Testis (tissue), 2 donors: ENCODE results near the gene GJB2.

ENCODE experiments used
- CTCF ChIP-seq, 3 experiments: fragments of 450-650 bp in 2 of 3; fragments of 200-600 bp in 1 of 3; sonication (generic) in 1 of 3; IDR thresholded peaks; one replicate each; pipeline ENCODE4 v1.5.1; 2016 to 2019; ENCODE audit warnings: antibody characterized with exemption in 3 of 3, mild to moderate bottlenecking in 2 of 3, moderate library complexity in 1 of 3
- POLR2A ChIP-seq: fragments of 450-650 bp; IDR thresholded peaks from one replicate; pipeline ENCODE4 v1.6.1; 2017; ENCODE audit warnings: antibody characterized with exemption, mild to moderate bottlenecking, moderate library complexity

- TF ChIP-seq CTCF (IDR thresholded peaks at IDR 0.05) (no peak), POLR2A (no peak)
Observed at GRCh38 chr13:20227730-20228129, 35.0 kb upstream of the GJB2 start.
